K562 (cell line): ENCODE measurements around the gene ZFP62. TPM values are rescaled to one million over a fixed set of nuclear protein-coding genes. Genes with fewer than 3 reads are reported as not detected.
A peak's percentile ranks its signal among the peaks of the same experiment; 100 is the strongest.

Experiments
- E2F4 ChIP-seq: sonication (generic); formaldehyde crosslinking; IDR thresholded peaks from 2 replicates; pipeline ENCODE4 v1.8.0; 2022; ENCODE audit warnings: mild to moderate bottlenecking, low read depth, missing genetic modification reagents
- EGR1 ChIP-seq: fragments of 450-650 bp; conservative IDR thresholded peaks from 2 replicates; pipeline ENCODE4 v1.6.1; 2017; ENCODE audit warnings: mild to moderate bottlenecking
- ESRRA ChIP-seq: fragments of 450-650 bp; IDR thresholded peaks from 2 replicates; pipeline ENCODE4 v1.6.1; 2014; ENCODE audit warnings: low read depth, mild to moderate bottlenecking, moderate library complexity, borderline replicate concordance
- FOXK2 ChIP-seq, 2 experiments: fragments of 450-650 bp; IDR thresholded peaks in 1 of 2; conservative IDR thresholded peaks in 1 of 2; 2 replicates each; pipeline ENCODE4 v1.6.1; 2016; ENCODE audit warnings: low read depth in 2 of 2, mild to moderate bottlenecking in 1 of 2
- GABPA ChIP-seq: fragments of 200-800 bp; sonication (Bioruptor generic); conservative IDR thresholded peaks from 2 replicates; pipeline ENCODE4 v1.6.1; 2016; ENCODE audit warnings: low read depth, missing genetic modification characterization, missing compliant biosample characterization
- GTF2F1 ChIP-seq: IDR thresholded peaks from 2 replicates; pipeline ENCODE4 v1.6.1; 2011; ENCODE audit warnings: low read depth, low read length, improper control_type of control experiment
- HDAC8 ChIP-seq: fragments of 450-650 bp; IDR thresholded peaks from 2 replicates; pipeline ENCODE4 v1.6.1; 2016; ENCODE audit warnings: mild to moderate bottlenecking, missing genetic modification characterization, moderate library complexity, missing compliant biosample characterization
- KDM5B ChIP-seq: fragments of 200-600 bp; sonication (generic); IDR thresholded peaks from 2 replicates; pipeline ENCODE4 v1.6.1; 2012; ENCODE audit warnings: low read depth, mild to moderate bottlenecking, moderate library complexity, low read length, control low read depth, inconsistent platforms; ENCODE audit not compliant: insufficient replicate concordance
- LEF1 ChIP-seq: fragments of 450-650 bp; IDR thresholded peaks from 2 replicates; pipeline ENCODE4 v1.6.1; 2016; ENCODE audit warnings: mild to moderate bottlenecking
- POLR3G ChIP-seq: IDR thresholded peaks from 2 replicates; pipeline ENCODE4 v1.6.1; 2011; ENCODE audit not compliant: insufficient read length, insufficient replicate concordance; ENCODE audit errors: extremely low read depth
- RBM25 ChIP-seq: fragments of 200-400 bp; formaldehyde crosslinking; IDR thresholded peaks from 2 replicates; pipeline ENCODE4 v1.6.1; 2018; ENCODE audit warnings: low read length, low read depth, moderate library complexity; ENCODE audit not compliant: severe bottlenecking
- SMARCB1 ChIP-seq: IDR thresholded peaks from 2 replicates; pipeline ENCODE4 v1.6.1; 2011; ENCODE audit warnings: improper control_type of control experiment, low read depth; ENCODE audit not compliant: insufficient read length
- TARDBP ChIP-seq: fragments of 450-650 bp; IDR thresholded peaks from 2 replicates; pipeline ENCODE4 v1.6.1; 2016
- TCF7 ChIP-seq: sonication (generic); IDR thresholded peaks from 2 replicates; pipeline ENCODE4 v1.6.1; 2016; ENCODE audit warnings: antibody characterized with exemption, borderline replicate concordance
- THAP12 ChIP-seq: fragments of 250-450 bp; sonication (Bioruptor Pico); IDR thresholded peaks from 2 replicates; pipeline ENCODE4 v1.9.0; 2021; ENCODE audit warnings: mild to moderate bottlenecking, inconsistent platforms
- ZNF217 ChIP-seq: sonication (generic); formaldehyde crosslinking; IDR thresholded peaks from 2 replicates; pipeline ENCODE4 v1.8.0; 2022; ENCODE audit warnings: mild to moderate bottlenecking, missing genetic modification reagents
- ZNF354B ChIP-seq: fragments of 250-450 bp; sonication (Bioruptor Pico); IDR thresholded peaks from 2 replicates; pipeline ENCODE4 v1.4.0; 2020
- ZNF511 ChIP-seq: sonication (generic); formaldehyde crosslinking; IDR thresholded peaks from 2 replicates; pipeline ENCODE4 v1.8.0; 2022; ENCODE audit warnings: mild to moderate bottlenecking, missing genetic modification reagents
- polyA plus RNA-seq, 8 experiments: library from polyadenylated mRNA; depleted of rRNA in 4 of 8; stranded (reverse) in 5 of 8; unstranded in 3 of 8; fragments of >200 nt; fragmentation: Nextera tagmentation in 2 of 8; fragmentation: Illumina TruSeq in 1 of 8; extraction: Ambion mirVana in 2 of 8; extraction: Trizol in 1 of 8; gene quantifications; 2 replicates each; pipeline versions ENCODE4 v1.2.1 to v1.2.3, GENCODE V29; 2011 to 2014; ENCODE audit warnings: inconsistent platforms in 1 of 8, missing spikeins in 1 of 8
- total RNA-seq, 7 experiments: library from RNA; depleted of rRNA in 6 of 7; stranded (reverse); fragments of >200 nt in 6 of 7; fragmentation: Illumina TruSeq in 2 of 7; extraction: Trizol in 2 of 7; gene quantifications; 2 replicates each; pipeline versions ENCODE4 v1.2.1 to v1.2.3, GENCODE V29; 2011 to 2021; ENCODE audit warnings: low replicate concordance in 1 of 7
- TF ChIP-seq, protein P1 (sequence below): fragments of 450-650 bp; formaldehyde crosslinking; IDR thresholded peaks from 2 replicates; pipeline ENCODE4 v1.4.0; 2020; ENCODE audit warnings: mild to moderate bottlenecking, mixed read lengths
- TF ChIP-seq, protein P2 (sequence below): fragments of 450-650 bp; IDR thresholded peaks from 2 replicates; pipeline ENCODE4 v1.6.1; 2016; ENCODE audit warnings: antibody characterized with exemption

The ZFP62 gene
- total and polyA plus RNA-seq, 9 of the 15 experiments (the other 6 are each of a cell fraction or from before 2014, with no cell fraction given): 12.2 to 37.5 (median 25.0) TPM

DNA sequence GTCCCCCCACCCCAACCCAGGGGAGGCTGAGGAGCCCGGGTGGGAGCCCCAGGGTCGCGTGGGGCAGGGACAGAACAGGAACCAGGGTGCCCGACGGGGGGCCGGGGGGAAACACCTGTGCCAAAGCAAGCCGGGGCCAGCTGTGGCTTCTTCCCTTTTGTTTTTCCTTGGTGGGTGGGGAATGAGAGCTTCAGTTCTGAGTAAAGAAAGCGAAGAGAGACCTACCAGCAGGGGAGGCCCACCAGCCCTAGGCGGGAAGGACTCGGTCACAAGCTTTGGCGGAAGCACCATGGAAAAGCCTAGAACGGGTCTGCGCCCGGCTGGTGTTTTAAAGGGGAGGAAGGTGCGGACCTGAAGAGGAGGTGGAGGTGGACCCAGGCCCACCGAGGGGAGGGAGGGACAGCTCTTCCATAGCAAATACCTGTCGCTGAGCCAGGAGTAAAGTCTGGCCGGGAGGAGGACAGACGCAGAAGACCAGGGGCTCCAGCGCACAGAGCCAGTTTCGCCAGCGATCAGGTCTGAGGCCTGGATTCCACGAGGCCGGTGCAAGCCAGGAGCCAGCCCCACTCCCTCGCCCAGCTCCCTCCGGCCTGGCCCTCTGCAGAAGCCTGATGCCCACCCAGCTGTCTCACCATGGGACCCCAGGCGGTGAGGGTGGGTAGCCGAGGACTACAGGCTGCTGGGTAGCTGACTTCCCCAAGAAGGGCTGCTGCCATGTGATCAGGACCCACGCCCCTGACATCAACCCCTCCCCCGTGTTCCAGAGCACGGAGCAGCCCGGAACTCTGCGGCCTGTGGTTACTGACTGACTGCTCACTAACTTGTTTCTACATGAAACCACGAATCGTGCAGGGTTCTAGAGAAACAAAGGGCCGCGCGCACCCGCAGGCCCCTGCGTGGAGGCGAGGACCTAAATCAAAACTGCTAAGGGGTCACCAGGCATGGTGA lies 57.6 kb downstream of the ZFP62 start (continued):
- TF ChIP-seq KDM5B (no peak), THAP12 (CRISPR knock-in tag) (no peak), GABPA (tag) (no peak), TARDBP (no peak), EGR1 (peak; percentile 27; the same call in 1 of the 2 replicates), ZNF511 (peak; percentile 62; the same call in 1 of the 2 replicates), HDAC8 (no peak), ESRRA (peak; percentile 78; the same call in 1 of the 2 replicates), SMARCB1 (no peak), POLR3G (no peak), ZNF354B (CRISPR knock-in tag) (no peak), RBM25 (no peak), TCF7 (no peak), E2F4 (no peak), ZNF217 (CRISPR knock-in tag) (no peak), GTF2F1 (no peak), LEF1 (no peak), FOXK2 (conservative IDR thresholded peaks at IDR 0.05 in 1 of 2, IDR thresholded peaks at IDR 0.05 in 1 of 2; ENCODE audit: low read depth in 2 of 2) (no peak; a peak in 1 of 4 replicates)
- TF ChIP-seq, protein P1, sequence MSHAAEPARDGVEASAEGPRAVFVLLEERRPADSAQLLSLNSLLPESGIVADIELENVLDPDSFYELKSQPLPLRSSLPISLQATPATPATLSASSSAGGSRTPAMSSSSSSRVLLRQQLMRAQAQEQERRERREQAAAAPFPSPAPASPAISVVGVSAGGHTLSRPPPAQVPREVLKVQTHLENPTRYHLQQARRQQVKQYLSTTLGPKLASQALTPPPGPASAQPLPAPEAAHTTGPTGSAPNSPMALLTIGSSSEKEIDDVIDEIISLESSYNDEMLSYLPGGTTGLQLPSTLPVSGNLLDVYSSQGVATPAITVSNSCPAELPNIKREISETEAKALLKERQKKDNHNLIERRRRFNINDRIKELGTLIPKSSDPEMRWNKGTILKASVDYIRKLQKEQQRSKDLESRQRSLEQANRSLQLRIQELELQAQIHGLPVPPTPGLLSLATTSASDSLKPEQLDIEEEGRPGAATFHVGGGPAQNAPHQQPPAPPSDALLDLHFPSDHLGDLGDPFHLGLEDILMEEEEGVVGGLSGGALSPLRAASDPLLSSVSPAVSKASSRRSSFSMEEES (CRISPR knock-in tag): no peak
- TF ChIP-seq, protein P2, sequence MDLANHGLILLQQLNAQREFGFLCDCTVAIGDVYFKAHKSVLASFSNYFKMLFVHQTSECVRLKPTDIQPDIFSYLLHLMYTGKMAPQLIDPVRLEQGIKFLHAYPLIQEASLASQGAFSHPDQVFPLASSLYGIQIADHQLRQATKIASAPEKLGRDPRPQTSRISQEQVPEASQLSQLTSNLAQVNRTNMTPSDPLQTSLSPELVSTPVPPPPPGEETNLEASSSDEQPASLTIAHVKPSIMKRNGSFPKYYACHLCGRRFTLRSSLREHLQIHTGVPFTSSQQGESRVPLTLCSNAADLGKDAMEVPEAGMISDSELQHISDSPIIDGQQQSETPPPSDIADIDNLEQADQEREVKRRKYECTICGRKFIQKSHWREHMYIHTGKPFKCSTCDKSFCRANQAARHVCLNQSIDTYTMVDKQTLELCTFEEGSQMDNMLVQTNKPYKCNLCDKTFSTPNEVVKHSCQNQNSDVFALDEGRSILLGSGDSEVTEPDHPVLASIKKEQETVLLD: no peak
